ENCODE data around the gene KCTD21. TPM values are rescaled to one million over a fixed set of nuclear protein-coding genes. Genes with fewer than 3 reads are reported as not detected.
A peak's percentile ranks its signal among the peaks of the same experiment; 100 is the strongest.

KCTD21 gene
- polyA plus RNA-seq, 1 experiment: 16.3 TPM

DNA sequence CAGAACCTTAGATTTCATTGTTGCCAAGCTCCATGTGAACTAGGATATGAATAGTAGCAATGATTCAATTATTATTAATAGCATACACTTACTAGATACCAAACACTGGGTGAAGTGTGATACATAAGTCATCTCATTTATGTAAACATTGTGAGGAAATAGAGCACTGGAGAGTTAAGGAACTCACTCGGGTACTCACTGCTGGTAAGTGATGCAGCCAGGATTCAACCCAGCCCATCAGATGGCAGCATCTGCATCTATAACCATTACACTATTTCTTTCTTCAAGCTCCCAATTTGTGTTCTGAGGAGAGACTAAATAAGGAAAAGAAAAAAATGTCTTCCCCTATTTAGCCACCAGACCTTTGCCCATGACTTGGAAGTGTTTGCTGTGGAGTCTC lies 38.8 kb downstream of the KCTD21 start:
- Histone ChIP-seq H3K36me3 (ENCODE audit: control insufficient read depth, insufficient read depth, low read length) (no peaks in the 10 kb centered on the region), H3K4me3 (ENCODE audit: low read depth, low read length) (no peak overlapping the region), H3K27me3 (ENCODE audit: control insufficient read depth, insufficient read depth, low read length) (no peaks in the 10 kb centered on the region)
- CTCF ChIA-PET: interaction anchor here (0.9 to 3.5 kb wide), 6 partner anchors 9 to 414 kb away, joined by 3 to 18 read pairs (median 6); partner anchors contain the start of gene ALG8
- POLR2A ChIA-PET: no interaction called here
- TF ChIP-seq, protein P1, sequence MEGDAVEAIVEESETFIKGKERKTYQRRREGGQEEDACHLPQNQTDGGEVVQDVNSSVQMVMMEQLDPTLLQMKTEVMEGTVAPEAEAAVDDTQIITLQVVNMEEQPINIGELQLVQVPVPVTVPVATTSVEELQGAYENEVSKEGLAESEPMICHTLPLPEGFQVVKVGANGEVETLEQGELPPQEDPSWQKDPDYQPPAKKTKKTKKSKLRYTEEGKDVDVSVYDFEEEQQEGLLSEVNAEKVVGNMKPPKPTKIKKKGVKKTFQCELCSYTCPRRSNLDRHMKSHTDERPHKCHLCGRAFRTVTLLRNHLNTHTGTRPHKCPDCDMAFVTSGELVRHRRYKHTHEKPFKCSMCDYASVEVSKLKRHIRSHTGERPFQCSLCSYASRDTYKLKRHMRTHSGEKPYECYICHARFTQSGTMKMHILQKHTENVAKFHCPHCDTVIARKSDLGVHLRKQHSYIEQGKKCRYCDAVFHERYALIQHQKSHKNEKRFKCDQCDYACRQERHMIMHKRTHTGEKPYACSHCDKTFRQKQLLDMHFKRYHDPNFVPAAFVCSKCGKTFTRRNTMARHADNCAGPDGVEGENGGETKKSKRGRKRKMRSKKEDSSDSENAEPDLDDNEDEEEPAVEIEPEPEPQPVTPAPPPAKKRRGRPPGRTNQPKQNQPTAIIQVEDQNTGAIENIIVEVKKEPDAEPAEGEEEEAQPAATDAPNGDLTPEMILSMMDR (IDR thresholded peaks at IDR 0.05; ENCODE audit: insufficient read depth, low read depth, low read length): peak; percentile 43
- DNase-seq (ENCODE audit: low read depth): no peak

DNA sequence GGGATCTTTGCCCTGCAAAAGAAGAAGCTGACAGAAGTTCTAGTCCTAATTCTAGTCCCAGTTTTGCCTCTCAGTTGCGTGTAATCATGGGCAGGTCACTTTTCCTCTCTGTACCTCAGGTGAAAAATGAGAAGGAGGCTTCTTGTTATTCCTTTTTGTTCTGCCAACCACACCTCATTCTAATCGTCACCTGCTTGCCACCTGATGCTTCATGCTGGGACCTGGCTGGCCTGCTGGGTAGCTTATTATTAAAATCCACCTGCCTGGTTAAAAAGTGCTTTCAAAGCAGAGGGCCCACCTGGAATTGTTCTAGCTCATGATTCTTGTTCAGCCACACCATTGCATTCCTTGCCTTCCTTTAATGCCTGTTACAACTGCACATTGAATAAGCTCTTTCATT lies 40.6 kb downstream of the KCTD21 start:
- ChIA-PET POLR2A (no interaction called here), CTCF (interaction anchor here (0.6 to 3.5 kb wide), 2 partner anchors 412 to 416 kb away, joined by 3 to 18 read pairs; no protein-coding TSS in a partner anchor)
- no peaks in the 10 kb centered on the region for H3K27me3 ChIP-seq (ENCODE audit: control insufficient read depth, insufficient read depth, low read length)
- no peaks in the 10 kb centered on the region for H3K36me3 ChIP-seq (ENCODE audit: control insufficient read depth, insufficient read depth, low read length)
- no peak overlapping the region for H3K4me3 ChIP-seq (ENCODE audit: low read depth, low read length)
- TF ChIP-seq, protein P1 (IDR thresholded peaks at IDR 0.05; ENCODE audit: insufficient read depth, low read depth, low read length): no peak
- no peak for DNase-seq (ENCODE audit: low read depth)

DNA sequence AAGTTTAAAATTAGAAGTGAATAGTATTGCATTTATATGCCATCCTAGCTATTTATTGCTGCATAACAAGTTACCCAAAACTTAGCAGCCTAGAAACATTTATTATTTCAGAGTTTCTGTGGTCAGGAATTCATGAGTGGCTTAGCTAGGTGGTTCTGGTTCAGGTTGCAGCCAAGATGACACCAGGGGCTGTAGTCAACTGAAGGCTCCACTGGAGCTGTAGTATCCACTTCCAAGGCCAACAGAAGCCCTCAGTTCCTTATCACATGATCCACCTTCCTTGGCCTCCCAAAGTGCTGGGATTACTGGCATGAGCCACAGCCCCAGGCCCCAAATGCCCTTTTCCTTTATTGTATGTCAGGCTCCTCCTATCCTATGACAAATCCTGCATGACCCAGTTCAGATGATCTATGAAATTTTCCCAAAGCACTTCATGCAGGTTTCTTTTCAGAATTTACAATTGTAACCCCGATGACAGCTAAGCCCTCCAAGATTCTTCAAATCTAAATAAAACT lies 42.9 kb downstream of the KCTD21 start:
- ChIA-PET POLR2A (no interaction called here), CTCF (interaction anchor here (1.0 kb wide), 1 partner anchor 14 kb away, joined by 3 read pairs; no protein-coding TSS in a partner anchor)
- TF ChIP-seq, protein P1 (IDR thresholded peaks at IDR 0.05; ENCODE audit: insufficient read depth, low read depth, low read length): no peak
- no peak for DNase-seq (ENCODE audit: low read depth)
- no peaks in the 10 kb centered on the region for H3K36me3 ChIP-seq (ENCODE audit: control insufficient read depth, insufficient read depth, low read length)
- H3K27me3 ChIP-seq (ENCODE audit: control insufficient read depth, insufficient read depth, low read length): no peaks in the 10 kb centered on the region
- H3K4me3 ChIP-seq (ENCODE audit: low read depth, low read length): no peak overlapping the region

DNA sequence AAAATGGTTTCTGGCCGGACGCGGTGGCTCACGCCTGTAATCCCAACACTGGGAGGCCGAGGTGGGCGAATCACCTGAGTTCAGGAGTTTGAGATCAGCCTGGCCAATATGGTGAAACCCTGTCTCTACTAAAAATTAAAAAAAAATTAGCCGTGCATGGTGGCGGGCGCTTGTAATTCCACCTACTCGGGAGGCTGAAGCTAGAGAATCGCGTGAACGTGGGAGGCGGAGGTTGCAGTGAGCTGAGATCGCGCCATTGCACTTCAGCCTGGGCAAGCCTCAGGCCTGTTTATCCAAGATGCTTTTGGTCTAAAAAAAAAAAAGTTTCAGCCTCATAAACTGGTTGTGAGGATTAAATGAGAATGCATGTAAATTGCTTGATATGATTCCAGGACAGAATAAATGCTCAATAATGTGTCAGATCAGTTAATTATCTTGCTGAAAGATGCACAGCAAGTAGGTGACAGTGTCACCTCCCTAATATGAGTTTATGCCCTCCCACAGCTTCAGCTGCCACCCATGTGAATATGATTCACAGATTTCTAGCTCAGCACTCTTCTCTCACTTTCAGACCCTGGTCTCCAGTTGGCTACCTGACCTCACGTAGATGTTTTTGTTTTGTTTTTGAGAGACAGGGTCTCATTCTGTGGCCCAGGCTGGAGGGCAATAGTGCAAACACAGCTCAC lies 47.9 kb downstream of the KCTD21 start:
- no peak for DNase-seq (ENCODE audit: low read depth)
- TF ChIP-seq, protein P1 (IDR thresholded peaks at IDR 0.05; ENCODE audit: insufficient read depth, low read depth, low read length): no peak
- ChIA-PET CTCF (interaction anchor here (0.7 to 2.1 kb wide), 5 partner anchors 8 to 21 kb away, joined by 3 to 6 read pairs (median 4); no protein-coding TSS in a partner anchor), POLR2A (no interaction called here)
- peak overlapping the region; percentile 92 for H3K4me3 ChIP-seq (ENCODE audit: low read depth, low read length)
- H3K36me3 ChIP-seq (ENCODE audit: control insufficient read depth, insufficient read depth, low read length): 0 out of 2 replicates have a peak, but pooled peaks cover 2% of the 10 kb centered on the region
- no peaks in the 10 kb centered on the region for H3K27me3 ChIP-seq (ENCODE audit: control insufficient read depth, insufficient read depth, low read length)

Data from BJ (cell line).